GM12891 (cell line): ENCODE measurements around the gene ZFP28.
A peak's percentile ranks its signal among the peaks of the same experiment; 100 is the strongest.

Experiments
- DNase-seq: peaks from one replicate; pipeline ENCODE4 v3.0.0; 2011; ENCODE audit warnings: low spot score; ENCODE audit not compliant: insufficient read length
- FAIRE-seq: peaks from 2 replicates; lab custom pipeline; 2011; peaks lifted over from hg19 to GRCh38; lab: Jason Lieb, UNC
- PAX5 ChIP-seq: IDR thresholded peaks from 2 replicates; pipeline ENCODE4 v1.6.1; 2011; ENCODE audit warnings: low read length, moderate library complexity, mild to moderate bottlenecking; ENCODE audit not compliant: insufficient read depth, severe bottlenecking
- POLR2A ChIP-seq: IDR thresholded peaks from 2 replicates; pipeline ENCODE4 v1.6.1; 2011; ENCODE audit warnings: low read depth, low read length, control low read depth
- POLR2AphosphoS5 ChIP-seq: IDR thresholded peaks from 2 replicates; pipeline ENCODE4 v1.6.1; 2011; ENCODE audit warnings: low read depth, low read length, control low read depth
- POU2F2 ChIP-seq: IDR thresholded peaks from 2 replicates; pipeline ENCODE4 v1.6.1; 2011; ENCODE audit warnings: low read depth, mild to moderate bottlenecking, control low read depth, low read length, moderate library complexity
- SPI1 ChIP-seq: IDR thresholded peaks from 2 replicates; pipeline ENCODE4 v1.6.1; 2011; ENCODE audit warnings: low read depth, low read length, control low read depth
- TAF1 ChIP-seq: IDR thresholded peaks from 2 replicates; pipeline ENCODE4 v1.6.1; 2011; ENCODE audit warnings: low read depth, low read length, control low read depth

Gene ZFP28

DNA sequence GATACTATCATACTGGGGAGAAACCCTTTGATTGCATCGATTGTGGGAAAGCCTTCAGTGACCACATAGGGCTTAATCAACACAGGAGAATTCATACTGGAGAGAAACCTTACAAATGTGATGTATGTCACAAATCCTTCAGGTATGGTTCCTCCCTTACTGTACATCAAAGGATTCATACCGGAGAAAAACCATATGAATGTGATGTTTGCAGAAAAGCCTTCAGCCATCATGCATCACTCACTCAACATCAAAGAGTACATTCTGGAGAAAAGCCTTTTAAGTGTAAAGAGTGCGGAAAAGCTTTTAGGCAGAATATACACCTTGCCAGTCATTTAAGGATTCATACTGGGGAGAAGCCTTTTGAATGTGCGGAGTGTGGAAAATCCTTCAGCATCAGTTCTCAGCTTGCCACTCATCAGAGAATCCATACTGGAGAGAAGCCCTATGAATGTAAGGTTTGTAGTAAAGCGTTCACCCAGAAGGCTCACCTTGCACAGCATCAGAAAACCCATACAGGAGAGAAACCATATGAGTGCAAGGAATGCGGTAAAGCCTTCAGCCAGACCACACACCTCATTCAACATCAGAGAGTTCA, 15.6 kb downstream of the ZFP28 start:
- FAIRE-seq (no peak), DNase-seq (no peak)
- TF ChIP-seq SPI1 (no peak), PAX5 (no peak), POLR2A (no peak), POLR2AphosphoS5 (no peak), TAF1 (no peak), POU2F2 (no peak)

DNA sequence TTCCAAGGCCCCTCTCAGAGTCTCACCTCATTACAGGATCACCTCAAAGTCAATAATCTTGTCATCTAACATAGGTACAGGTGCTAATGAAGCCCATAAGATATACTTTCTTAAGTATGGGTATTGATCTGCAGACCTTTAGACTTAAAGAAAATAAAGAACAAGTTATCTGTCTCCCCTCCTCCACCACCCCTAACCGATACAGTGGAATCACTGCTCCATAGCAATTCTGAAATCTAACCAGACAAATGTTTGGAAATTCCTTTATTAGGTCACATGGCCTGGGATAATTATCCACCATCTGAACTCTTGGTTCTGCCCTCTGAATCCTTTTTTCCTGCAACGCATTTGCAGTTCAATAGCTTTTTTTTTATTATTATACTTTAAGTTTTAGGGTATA, 24.0 kb downstream of the ZFP28 start:
- DNase-seq (no peak), FAIRE-seq (no peak)
- TF ChIP-seq POLR2A, result no peak
- TF ChIP-seq TAF1, result no peak
- no peak for TF ChIP-seq POU2F2
- no peak for TF ChIP-seq SPI1
- no peak for TF ChIP-seq POLR2AphosphoS5
- TF ChIP-seq PAX5, result no peak

DNA sequence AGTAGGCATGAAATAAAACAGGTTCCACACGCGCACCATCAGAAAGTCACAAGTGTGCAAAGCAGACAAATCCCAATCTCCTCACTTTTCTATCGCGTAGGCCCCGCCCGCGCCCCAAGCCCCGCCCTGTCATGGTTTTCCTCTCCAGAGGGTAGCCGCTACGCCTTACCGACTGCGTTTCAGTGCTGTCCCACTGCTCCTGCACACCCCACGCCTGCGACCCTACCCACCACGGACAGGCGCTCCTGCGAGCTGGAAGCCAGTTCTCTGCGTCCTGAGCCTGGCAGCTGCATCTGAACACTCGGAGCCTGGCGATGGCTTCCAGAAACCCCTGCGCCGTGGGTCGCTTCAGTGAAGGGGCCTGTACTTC, 28.1 kb downstream of the ZFP28 start:
- FAIRE-seq (peak; percentile 23), DNase-seq (peak; percentile 13)
- TF ChIP-seq POLR2AphosphoS5, result no peak
- TF ChIP-seq POU2F2, result no peak
- TF ChIP-seq TAF1, result no peak
- TF ChIP-seq POLR2A, result no peak
- no peak for TF ChIP-seq SPI1
- TF ChIP-seq PAX5, result no peak

DNA sequence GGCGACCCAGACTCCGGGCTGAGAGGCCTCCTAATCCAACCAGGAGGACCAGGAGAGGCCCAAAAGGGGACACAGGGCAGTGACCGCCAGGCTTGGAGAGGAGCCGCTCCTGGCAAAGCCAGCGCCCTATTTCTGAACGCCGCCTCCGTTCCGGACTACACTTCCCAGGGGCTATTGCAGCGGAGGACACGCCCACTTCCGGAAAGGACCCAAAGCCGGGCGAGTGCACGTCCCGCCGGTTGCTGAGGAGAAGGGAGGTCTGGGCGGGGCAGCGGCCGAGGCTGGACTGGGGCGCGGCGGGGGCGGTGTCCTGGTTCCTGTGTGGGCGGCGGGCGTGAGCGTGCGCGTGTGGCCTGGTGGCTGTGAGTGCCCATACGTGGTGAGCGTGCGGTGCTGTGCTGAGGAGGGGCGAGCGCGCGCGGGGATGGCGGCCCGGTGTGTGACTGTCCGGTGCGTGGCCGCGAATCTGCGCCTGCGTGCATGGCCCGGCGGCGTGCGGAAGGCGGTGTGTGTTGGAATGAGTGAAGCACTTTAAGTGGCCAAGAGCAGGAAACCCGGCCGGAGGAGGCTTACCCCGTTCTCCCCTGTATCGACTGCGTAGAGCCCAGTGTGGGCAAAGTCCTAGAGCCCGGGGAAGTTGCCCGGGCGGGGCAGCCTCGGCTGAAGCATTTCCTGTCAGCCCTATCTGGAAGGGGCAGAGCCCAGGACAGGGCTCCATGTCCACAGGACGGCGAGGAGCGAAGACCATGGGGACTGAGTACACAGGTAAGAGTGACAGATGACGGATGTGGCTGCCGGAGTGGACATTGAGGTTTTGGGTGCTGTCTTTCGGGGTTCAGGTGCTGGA, 28.7 kb downstream of the ZFP28 start, which contains the start of gene ZNF470:
TSS of gene ZNF470 (plus strand) at position 195 of the 847 bp plus-strand sequence. CDS start 2,844 bp downstream, outside the sequence.
- TF ChIP-seq POLR2AphosphoS5, result no peak
- TF ChIP-seq TAF1, result no peak
- peak; percentile 18; the same call in 1 of the 2 replicates for TF ChIP-seq SPI1
- no peak for TF ChIP-seq POU2F2
- FAIRE-seq (peak; percentile 90), DNase-seq (peak; percentile 80)

DNA sequence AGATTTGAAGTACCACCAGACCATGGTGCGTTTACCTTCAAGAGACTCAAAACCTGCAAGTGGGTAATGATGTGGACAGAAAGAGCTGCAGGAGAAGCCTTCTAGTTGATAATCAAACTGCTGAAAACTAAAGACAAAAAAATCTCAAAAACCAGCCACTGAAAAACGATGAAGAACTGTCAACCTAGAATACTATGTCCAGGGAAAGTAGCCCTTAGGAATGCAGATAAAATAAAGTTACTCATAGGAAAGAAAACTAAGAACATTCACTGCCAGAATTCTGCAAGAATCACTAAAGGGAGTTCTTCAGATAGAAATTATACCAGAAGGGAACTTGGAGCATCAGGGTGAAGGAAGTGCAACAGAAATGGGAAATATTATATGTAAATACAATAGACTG, 33.8 kb downstream of the ZFP28 start:
- DNase-seq, result no peak
- no peak for FAIRE-seq
- TF ChIP-seq POLR2A, result no peak
- no peak for TF ChIP-seq PAX5
- TF ChIP-seq SPI1, result no peak
- TF ChIP-seq POLR2AphosphoS5, result no peak

DNA sequence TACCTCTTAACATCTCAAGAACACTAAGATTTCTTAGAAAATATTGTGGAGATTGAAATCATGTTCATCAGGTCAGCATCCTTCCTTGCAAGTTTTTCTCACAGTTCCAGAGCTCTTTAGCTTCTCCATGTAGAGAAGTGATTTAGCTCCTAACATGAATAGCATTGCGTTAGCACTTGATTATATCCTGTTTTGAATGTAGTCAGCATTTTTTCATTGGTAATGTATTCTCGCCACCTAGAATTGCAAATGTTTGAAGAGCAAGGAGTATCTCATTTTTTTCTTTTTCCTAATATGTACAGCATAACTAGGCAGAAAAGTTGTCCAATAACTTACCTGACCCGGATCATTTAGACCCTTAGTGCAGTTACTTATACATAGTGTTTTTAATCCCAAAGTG, 35.2 kb downstream of the ZFP28 start:
- DNase-seq (no peak), FAIRE-seq (no peak)
- TF ChIP-seq PAX5, result no peak

DNA sequence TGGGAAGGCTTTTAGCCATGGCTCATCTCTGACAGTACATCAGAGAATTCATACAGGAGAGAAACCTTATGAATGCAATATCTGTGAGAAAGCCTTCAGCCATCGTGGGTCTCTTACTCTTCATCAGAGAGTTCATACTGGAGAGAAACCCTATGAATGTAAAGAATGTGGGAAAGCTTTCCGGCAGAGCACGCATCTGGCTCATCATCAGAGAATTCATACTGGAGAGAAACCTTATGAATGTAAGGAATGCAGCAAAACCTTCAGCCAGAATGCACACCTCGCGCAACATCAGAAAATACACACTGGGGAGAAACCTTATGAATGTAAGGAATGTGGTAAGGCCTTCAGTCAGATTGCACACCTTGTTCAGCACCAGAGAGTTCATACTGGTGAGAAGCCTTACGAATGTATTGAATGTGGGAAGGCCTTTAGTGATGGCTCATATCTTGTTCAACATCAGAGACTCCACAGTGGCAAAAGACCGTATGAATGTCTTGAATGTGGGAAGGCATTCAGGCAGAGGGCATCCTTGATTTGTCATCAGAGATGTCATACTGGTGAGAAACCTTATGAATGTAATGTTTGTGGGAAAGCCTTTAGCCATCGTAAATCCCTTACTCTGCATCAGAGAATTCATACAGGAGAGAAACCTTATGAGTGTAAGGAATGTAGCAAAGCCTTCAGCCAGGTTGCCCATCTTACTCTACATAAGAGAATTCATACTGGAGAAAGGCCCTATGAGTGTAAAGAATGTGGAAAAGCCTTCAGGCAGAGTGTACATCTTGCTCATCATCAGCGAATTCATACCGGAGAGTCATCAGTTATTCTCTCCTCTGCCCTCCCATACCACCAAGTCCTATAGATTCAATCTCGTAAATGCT, 39.2 kb downstream of the ZFP28 start:
- DNase-seq, result no peak
- TF ChIP-seq PAX5, result no peak
- TF ChIP-seq POLR2AphosphoS5, result no peak
- TF ChIP-seq TAF1, result no peak
- FAIRE-seq, result no peak

DNA sequence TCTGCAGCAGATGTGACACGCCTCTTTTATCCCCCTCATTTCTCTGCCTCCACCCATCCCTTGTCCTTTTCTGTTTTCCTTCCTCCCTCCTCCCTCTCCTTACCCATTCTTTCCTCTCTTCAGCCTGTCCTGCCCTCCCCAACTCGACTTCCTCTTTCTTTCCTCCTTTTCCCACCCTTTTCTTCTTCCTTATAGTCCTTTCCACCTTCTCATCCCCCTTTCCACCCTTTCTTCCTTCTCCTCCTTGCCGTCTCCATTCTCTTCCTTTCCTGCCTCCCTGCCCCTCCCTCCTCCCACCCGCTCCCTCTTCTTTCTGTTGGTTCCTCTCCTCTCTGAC, 55.7 kb downstream of the ZFP28 start:
- no peak for TF ChIP-seq SPI1
- no peak for TF ChIP-seq POLR2A
- no peak for TF ChIP-seq PAX5
- no peak for TF ChIP-seq POLR2AphosphoS5
- no peak for TF ChIP-seq POU2F2
- no peak for TF ChIP-seq TAF1
- FAIRE-seq, result no peak
- no peak for DNase-seq

DNA sequence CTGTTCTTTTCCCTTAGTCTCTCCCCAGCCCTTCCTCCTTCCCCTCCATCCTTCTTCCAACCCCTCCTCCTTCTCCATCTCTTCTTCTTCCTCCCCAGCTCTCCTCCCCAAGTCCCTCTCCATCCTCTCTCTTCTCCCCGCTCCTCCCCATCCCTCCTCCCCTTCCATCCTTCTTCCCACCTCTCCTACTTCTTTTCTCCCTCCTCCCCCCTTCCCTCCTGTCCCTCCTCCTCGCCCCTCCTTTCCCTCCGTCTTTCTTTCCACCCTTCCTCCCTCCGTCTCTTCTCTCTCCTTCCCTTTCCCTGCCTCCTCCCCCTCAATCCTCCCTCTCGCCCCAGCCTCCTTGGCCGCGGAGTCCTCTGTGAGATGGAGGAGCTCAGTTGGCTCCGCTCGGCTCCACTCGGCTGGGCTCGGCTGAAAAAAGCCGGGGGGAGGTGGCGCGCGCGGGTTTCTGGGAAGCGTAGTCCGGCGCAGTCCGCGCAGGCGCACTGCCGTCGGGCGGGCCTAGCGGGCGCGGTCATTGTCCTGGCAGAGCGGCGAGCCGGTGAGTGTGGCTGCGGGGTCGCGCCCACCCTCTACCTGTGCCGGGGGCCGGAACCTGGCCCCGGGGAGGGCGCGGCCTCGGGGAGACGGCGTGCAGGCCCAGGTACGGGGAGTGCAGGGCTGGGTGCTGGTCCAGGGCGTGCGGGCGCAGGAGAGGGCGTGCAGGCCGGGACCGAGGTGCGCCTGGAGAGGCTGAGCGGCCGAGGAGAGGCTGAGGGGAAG, 56.2 kb downstream of the ZFP28 start, which contains the start of gene ZNF71:
TSS of gene ZNF71 (plus strand) at position 520 of the 765 bp plus-strand sequence. CDS start 6,257 bp downstream, outside the sequence.
- peak; percentile 88 for DNase-seq
- TF ChIP-seq TAF1, result no peak
- TF ChIP-seq PAX5, result peak; percentile 28

More for the DNA sequence above, 56.2 kb downstream of the ZFP28 start, which contains the start of gene ZNF71:
- peak; percentile 91 for FAIRE-seq
